HepG2 (cell line): ENCODE data around the gene TFAP2B. TPM values are rescaled to one million over a fixed set of nuclear protein-coding genes. Genes with fewer than 3 reads are reported as not detected.

Experiments used
- ATAC-seq: fragments of 200-7000 bp; cut with Tn5 transposase; 3 replicates; pipeline ENCODE4 v1.9.1; 2020; ENCODE audit warnings: mild to moderate bottlenecking, moderate library complexity
- BruUV-seq: library from RNA; stranded (reverse); fragments of 400-500 nt; replicated peaks from 2 replicates; lab custom pipeline; 2021; lab: Mats Ljungman, UMichigan
- CTCF ChIA-PET: fragments of 300-600 bp; formaldehyde crosslinking; extraction: SDS; loops from one replicate; lab custom pipeline; 2021; ENCODE audit warnings: low total read pairs, inconsistent platforms, low intra/inter-chr PET ratio; lab: Yijun Ruan, JAX
- POLR2A ChIA-PET: fragments of 350-600 bp; sonication (Branson Sonifier 250); formaldehyde crosslinking; loops from one replicate; lab custom pipeline; 2020; ENCODE audit warnings: antibody characterized with exemption, inconsistent platforms; lab: Yijun Ruan, JAX
- DNase-seq: peaks from one replicate; pipeline ENCODE4 v3.0.0-alpha.2; 2015; ENCODE audit warnings: low spot score
- FAIRE-seq: peaks from 3 replicates; lab custom pipeline; 2011; peaks lifted over from hg19 to GRCh38; lab: Jason Lieb, UNC
- H2AFZ ChIP-seq: one replicate; pipeline ENCODE4 v1.6.1; 2011; ENCODE audit warnings: low read length, inconsistent platforms
- H3K27ac ChIP-seq: fragments of 300-600 bp; 3 replicates; pipeline ENCODE4 v1.8.0; 2011; ENCODE audit warnings: mixed run types, mild to moderate bottlenecking, mixed read lengths, low read length, inconsistent platforms; ENCODE audit not compliant: insufficient read depth; ENCODE audit errors: extremely low read length
- H3K27me3 ChIP-seq, 2 experiments: fragments of 200-600 bp in 1 of 2; 2 replicates in 1 of 2; 3 replicates in 1 of 2; pipeline versions ENCODE4 v1.6.0 to v1.8.0; 2011; ENCODE audit warnings: low read length in 2 of 2, mild to moderate bottlenecking in 2 of 2, moderate library complexity in 2 of 2, inconsistent platforms in 1 of 2; ENCODE audit not compliant: insufficient read depth in 2 of 2, control insufficient read depth in 1 of 2
- H3K36me3 ChIP-seq, 2 experiments: fragments of 200-600 bp in 1 of 2; replicated peaks in 1 of 2; 2 replicates in 1 of 2; 3 replicates in 1 of 2; pipeline versions ENCODE4 v1.5.1 to v1.8.0; 2011; ENCODE audit warnings: low read length in 2 of 2, inconsistent platforms in 1 of 2; ENCODE audit not compliant: insufficient read depth in 2 of 2, control insufficient read depth in 1 of 2
- H3K4me1 ChIP-seq: 2 replicates; pipeline ENCODE4 v1.5.1; 2012; ENCODE audit warnings: low read length, inconsistent platforms; ENCODE audit not compliant: insufficient read depth
- H3K4me2 ChIP-seq: 2 replicates; pipeline ENCODE4 v1.6.0; 2011; ENCODE audit warnings: low read depth, low read length, inconsistent platforms
- H3K4me3 ChIP-seq, 3 experiments: fragments of 200-600 bp in 1 of 3; sonication (generic), shearing (Covaris generic) in 1 of 3; replicated peaks in 1 of 3; 2 replicates each; pipeline ENCODE4 v1.5.1; 2011 to 2016; ENCODE audit warnings: low read length in 3 of 3, inconsistent platforms in 2 of 3, low read depth in 2 of 3, mild to moderate bottlenecking in 2 of 3, control low read depth in 1 of 3, mixed read lengths in 1 of 3; ENCODE audit not compliant: insufficient read depth in 1 of 3
- H3K79me2 ChIP-seq: one replicate; pipeline ENCODE4 v1.6.1; 2011; ENCODE audit warnings: low read length, inconsistent platforms; ENCODE audit not compliant: insufficient read depth
- H3K9ac ChIP-seq: 2 replicates; pipeline ENCODE4 v1.6.0; 2011; ENCODE audit warnings: mild to moderate bottlenecking, low read depth, low read length, inconsistent platforms; ENCODE audit not compliant: insufficient read depth
- H3K9me3 ChIP-seq: 2 replicates; pipeline ENCODE4 v1.5.1; 2012; ENCODE audit warnings: mild to moderate bottlenecking, low read length
- H4K20me1 ChIP-seq: 2 replicates; pipeline ENCODE4 v1.6.0; 2011; ENCODE audit warnings: inconsistent platforms, mild to moderate bottlenecking, low read length, moderate library complexity; ENCODE audit not compliant: insufficient read depth
- AFF4 ChIP-seq: sonication (generic); formaldehyde crosslinking; IDR thresholded peaks from 2 replicates; pipeline ENCODE4 v1.4.0; 2020; ENCODE audit warnings: missing genetic modification reagents
- FOXK1 ChIP-seq: sonication (generic); formaldehyde crosslinking; IDR thresholded peaks from 2 replicates; pipeline ENCODE4 v1.4.0; 2020; ENCODE audit warnings: low read depth, missing genetic modification reagents, borderline replicate concordance
- KLF16 ChIP-seq, 2 experiments: sonication (generic) in 1 of 2; formaldehyde crosslinking in 1 of 2; IDR thresholded peaks; 2 replicates each; pipeline versions ENCODE4 v1.6.1 to v1.8.0; 2016 to 2023; ENCODE audit warnings: missing genetic modification reagents in 2 of 2, missing compliant biosample characterization in 1 of 2
- LRRFIP1 ChIP-seq: sonication (generic); formaldehyde crosslinking; conservative IDR thresholded peaks from 2 replicates; pipeline ENCODE4 v1.4.0; 2020; ENCODE audit warnings: missing genetic modification reagents
- MIER2 ChIP-seq: IDR thresholded peaks from 2 replicates; pipeline ENCODE4 v1.6.1; 2016; ENCODE audit warnings: missing biosample characterization, missing genetic modification reagents
- NCOR1 ChIP-seq: fragments of 200-600 bp; sonication (generic); IDR thresholded peaks from 2 replicates; pipeline ENCODE4 v1.7.0; 2017; ENCODE audit warnings: antibody characterized with exemption, low read length, borderline replicate concordance
- NR2F2 ChIP-seq: IDR thresholded peaks from 2 replicates; pipeline ENCODE4 v1.6.1; 2012; ENCODE audit warnings: low read depth, inconsistent platforms, borderline replicate concordance
- ZFY ChIP-seq: sonication (generic); formaldehyde crosslinking; IDR thresholded peaks from 2 replicates; pipeline ENCODE4 v1.4.0; 2020; ENCODE audit warnings: missing genetic modification reagents
- ZNF256 ChIP-seq: sonication (generic); formaldehyde crosslinking; conservative IDR thresholded peaks from 2 replicates; pipeline ENCODE4 v1.4.0; 2020; ENCODE audit warnings: missing genetic modification reagents
- ZNF704 ChIP-seq: sonication (generic); formaldehyde crosslinking; IDR thresholded peaks from 2 replicates; pipeline ENCODE4 v1.8.1; 2023; ENCODE audit warnings: mild to moderate bottlenecking, inconsistent platforms, moderate library complexity, missing genetic modification reagents, borderline replicate concordance
- WGBS: methylation state at CpG from one replicate; pipeline ENCODE4 v1.1.6; 2017; ENCODE audit warnings: low lambda C conversion rate; 5-methylcytosine and 5-hydroxymethylcytosine counted together
- in situ Hi-C: cut with HindIII; loops from 2 replicates; pipeline ENCODE4 v1.10.0; 2017; ENCODE audit warnings: low pct_unique_long_range_greater_than_20kb; ENCODE audit not compliant: extremely low pct_ligation_motif_present
- intact Hi-C: fragments of 100-400 bp; cut with micrococcal nuclease; formaldehyde crosslinking; loops from one replicate; pipeline ENCODE4 v1.10.0; 2022; ENCODE audit not compliant: unreplicated experiment
- polyA plus RNA-seq, 8 experiments: library from polyadenylated mRNA; depleted of rRNA in 3 of 8; stranded (reverse) in 7 of 8; unstranded in 1 of 8; fragments of >200 nt; fragmentation: Illumina TruSeq in 4 of 8; extraction: Trizol in 4 of 8; gene quantifications; 2 replicates each; pipeline versions ENCODE4 v1.2.1 to v1.2.3, GENCODE V29; 2011 to 2016; ENCODE audit warnings: low read depth in 4 of 8, missing spikeins in 1 of 8, mixed read lengths in 1 of 8; ENCODE audit not compliant: insufficient read depth in 1 of 8
- total RNA-seq, 5 experiments: library from RNA; depleted of rRNA; stranded (reverse); fragments of >200 nt; fragmentation: Illumina TruSeq; extraction: Trizol; gene quantifications; 2 replicates each; pipeline ENCODE4 v1.2.3, GENCODE V29; 2016; ENCODE audit warnings: low read depth in 1 of 5
- TF ChIP-seq, protein P1 (sequence below): sonication (generic); formaldehyde crosslinking; IDR thresholded peaks from 2 replicates; pipeline ENCODE4 v1.8.1; 2023; ENCODE audit warnings: missing genetic modification reagents, inconsistent platforms, borderline replicate concordance
- TF ChIP-seq, protein P2 (sequence below): sonication (generic); formaldehyde crosslinking; IDR thresholded peaks from 2 replicates; pipeline ENCODE4 v1.4.0; 2020; ENCODE audit warnings: missing genetic modification reagents

Gene TFAP2B
- total and polyA plus RNA-seq, 2 of the 13 experiments (the other 11 are each of a cell fraction or from before 2014, with no cell fraction given) = not detected

- no peaks in the 10 kb centered on the region for H4K20me1 ChIP-seq
- DNase-seq = no peak
- H3K4me3 ChIP-seq = no peak overlapping the region
- H3K36me3 ChIP-seq = no peaks in the 10 kb centered on the region
- no peaks in the 10 kb centered on the region for H3K79me2 ChIP-seq
- H3K9ac ChIP-seq = no peak overlapping the region
- no TSS peak for BruUV-seq
- FAIRE-seq = no peak
- no peaks in the 10 kb centered on the region for H3K4me1 ChIP-seq
- POLR2A ChIA-PET = no interaction called here
- CTCF ChIA-PET = no interaction called here
- peaks cover 2 to 35% of the 10 kb centered on the region in 2 experiments; a peak in 3 of 5 replicates for H3K27me3 ChIP-seq
- no peak overlapping the region for H3K4me2 ChIP-seq
- no peak overlapping the region for H2AFZ ChIP-seq
- intact Hi-C loops = loop anchor here (2.0 kb wide), 1 partner anchor 53 kb away; no protein-coding TSS in a partner anchor
- WGBS = 53% methylated on average over 22 of the region's 22 CpGs
- H3K9me3 ChIP-seq = no peaks in the 10 kb centered on the region
- in situ Hi-C loops = no loop called here
- ATAC-seq = no peak
- no peak overlapping the region for H3K27ac ChIP-seq
- no peak for TF ChIP-seq LRRFIP1 (CRISPR knock-in tag)
- TF ChIP-seq MIER2 (CRISPR knock-in tag) = no peak
- no peak for TF ChIP-seq ZNF704
- no peak for TF ChIP-seq ZNF256 (CRISPR knock-in tag)
- TF ChIP-seq ZFY (CRISPR knock-in tag) = no peak
- TF ChIP-seq KLF16 (CRISPR knock-in tag; IDR thresholded peaks at IDR 0.05) = no peak
- no peak for TF ChIP-seq AFF4 (CRISPR knock-in tag)
- TF ChIP-seq, protein P1, sequence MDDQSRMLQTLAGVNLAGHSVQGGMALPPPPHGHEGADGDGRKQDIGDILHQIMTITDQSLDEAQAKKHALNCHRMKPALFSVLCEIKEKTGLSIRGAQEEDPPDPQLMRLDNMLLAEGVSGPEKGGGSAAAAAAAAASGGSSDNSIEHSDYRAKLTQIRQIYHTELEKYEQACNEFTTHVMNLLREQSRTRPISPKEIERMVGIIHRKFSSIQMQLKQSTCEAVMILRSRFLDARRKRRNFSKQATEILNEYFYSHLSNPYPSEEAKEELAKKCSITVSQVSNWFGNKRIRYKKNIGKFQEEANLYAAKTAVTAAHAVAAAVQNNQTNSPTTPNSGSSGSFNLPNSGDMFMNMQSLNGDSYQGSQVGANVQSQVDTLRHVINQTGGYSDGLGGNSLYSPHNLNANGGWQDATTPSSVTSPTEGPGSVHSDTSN (CRISPR knock-in tag) = no peak
- TF ChIP-seq FOXK1 (CRISPR knock-in tag) = no peak
- TF ChIP-seq NR2F2 = no peak
- no peak for TF ChIP-seq NCOR1
- TF ChIP-seq, protein P2, sequence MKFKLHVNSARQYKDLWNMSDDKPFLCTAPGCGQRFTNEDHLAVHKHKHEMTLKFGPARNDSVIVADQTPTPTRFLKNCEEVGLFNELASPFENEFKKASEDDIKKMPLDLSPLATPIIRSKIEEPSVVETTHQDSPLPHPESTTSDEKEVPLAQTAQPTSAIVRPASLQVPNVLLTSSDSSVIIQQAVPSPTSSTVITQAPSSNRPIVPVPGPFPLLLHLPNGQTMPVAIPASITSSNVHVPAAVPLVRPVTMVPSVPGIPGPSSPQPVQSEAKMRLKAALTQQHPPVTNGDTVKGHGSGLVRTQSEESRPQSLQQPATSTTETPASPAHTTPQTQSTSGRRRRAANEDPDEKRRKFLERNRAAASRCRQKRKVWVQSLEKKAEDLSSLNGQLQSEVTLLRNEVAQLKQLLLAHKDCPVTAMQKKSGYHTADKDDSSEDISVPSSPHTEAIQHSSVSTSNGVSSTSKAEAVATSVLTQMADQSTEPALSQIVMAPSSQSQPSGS = no peak
Measured at GRCh38 chr6:50849796-50850180, 31.1 kb downstream of the TFAP2B start.
